ENCODE data around the gene KLHL26.
A peak's percentile ranks its signal among the peaks of the same experiment; 100 is the strongest.
"Not testable (repeated sequence)": the region's sequence is repeated elsewhere in the genome, so short reads cannot be mapped to it uniquely, and the experiment has no call there.

KLHL26 gene, protein sequence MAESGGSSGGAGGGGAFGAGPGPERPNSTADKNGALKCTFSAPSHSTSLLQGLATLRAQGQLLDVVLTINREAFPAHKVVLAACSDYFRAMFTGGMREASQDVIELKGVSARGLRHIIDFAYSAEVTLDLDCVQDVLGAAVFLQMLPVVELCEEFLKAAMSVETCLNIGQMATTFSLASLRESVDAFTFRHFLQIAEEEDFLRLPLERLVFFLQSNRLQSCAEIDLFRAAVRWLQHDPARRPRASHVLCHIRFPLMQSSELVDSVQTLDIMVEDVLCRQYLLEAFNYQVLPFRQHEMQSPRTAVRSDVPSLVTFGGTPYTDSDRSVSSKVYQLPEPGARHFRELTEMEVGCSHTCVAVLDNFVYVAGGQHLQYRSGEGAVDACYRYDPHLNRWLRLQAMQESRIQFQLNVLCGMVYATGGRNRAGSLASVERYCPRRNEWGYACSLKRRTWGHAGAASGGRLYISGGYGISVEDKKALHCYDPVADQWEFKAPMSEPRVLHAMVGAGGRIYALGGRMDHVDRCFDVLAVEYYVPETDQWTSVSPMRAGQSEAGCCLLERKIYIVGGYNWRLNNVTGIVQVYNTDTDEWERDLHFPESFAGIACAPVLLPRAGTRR

DNA sequence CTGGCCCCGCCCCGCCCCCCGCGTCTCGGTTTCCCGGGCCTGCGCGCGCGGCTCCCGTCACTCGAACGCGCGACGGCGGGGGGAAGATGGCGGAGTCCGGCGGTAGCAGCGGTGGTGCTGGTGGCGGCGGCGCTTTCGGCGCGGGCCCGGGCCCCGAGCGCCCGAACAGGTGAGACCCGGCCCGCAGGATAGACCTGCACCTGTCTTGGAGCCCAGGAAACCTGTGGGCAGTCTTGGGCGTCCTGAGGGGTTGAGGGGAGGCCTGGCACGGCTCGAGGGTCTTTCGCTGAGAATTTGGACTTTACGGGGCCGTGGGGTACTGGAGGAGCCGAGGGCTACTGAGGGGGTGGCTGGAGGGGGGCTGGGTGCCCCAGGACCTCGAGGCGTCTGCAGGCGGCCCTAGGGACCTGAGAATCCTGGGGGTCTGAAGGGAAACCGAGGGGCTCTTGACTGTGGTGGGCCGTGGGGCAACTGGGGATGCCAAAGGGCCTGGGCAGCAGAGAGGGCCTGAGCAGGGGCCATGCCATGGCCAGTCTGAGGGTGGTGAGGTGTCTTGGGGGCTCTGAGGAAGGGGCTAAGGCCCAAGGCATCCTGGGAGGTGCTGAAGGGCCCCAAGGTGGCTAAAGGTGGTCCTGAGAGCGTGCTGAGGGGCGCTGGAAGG, at the start of gene KLHL26:
Gene KLHL26 (plus strand): TSS at position 60 of the 661 bp plus-strand sequence. CDS start 27 bp downstream, at position 87.
- no peak for DNase-seq

DNA sequence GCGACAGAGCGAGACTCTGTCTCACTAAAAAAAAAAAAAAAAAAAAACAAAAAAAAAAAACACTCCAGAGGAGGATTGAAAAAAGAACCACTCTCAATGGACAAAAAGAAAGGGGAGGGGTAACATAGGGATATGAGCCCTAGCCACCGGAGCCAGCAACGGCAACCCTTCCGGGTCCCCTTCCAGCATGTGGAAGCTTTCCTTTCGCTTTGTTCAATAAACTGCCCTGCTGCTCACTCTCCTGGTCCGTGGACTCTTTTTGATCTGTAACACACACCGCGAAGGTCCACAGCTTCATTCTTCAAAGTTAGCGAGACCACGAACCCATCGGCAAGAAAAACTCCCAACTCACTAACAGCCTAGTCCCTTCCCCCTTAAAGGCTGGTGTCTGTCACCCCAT, 49.3 kb upstream of the KLHL26 start:
- no peak for DNase-seq

DNA sequence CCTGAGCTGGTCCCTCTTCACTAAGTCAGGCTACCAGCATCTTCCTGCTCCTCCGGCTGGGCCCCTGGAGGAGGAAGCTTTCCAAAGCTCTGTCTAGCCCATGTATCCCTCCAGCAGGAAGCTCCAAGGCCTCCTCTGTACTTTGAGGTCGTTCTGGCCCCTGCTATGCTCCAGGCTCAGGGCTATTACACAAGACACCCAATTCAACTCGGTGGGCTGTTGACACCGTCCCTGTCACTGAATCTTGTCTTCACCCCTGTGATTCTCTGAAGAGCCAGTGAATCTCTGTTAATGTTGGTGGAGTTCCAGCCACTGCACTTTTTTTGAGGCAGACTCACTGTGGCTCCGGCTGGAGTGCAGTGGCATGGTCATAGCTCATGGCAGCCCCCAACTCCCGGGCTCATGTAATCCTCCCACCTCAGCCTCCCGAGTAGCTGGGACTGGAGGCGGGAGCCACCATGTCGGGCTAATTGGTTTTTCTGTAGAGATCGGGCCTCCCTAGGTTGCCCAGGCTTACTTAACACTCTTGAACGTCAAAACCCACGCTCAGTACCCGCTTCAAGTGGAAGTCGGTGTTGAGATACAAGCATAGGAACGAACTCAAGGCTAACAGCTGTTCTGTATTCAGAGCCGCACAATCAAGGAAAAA, 48.7 kb upstream of the KLHL26 start:
- DNase-seq = no peak

DNA sequence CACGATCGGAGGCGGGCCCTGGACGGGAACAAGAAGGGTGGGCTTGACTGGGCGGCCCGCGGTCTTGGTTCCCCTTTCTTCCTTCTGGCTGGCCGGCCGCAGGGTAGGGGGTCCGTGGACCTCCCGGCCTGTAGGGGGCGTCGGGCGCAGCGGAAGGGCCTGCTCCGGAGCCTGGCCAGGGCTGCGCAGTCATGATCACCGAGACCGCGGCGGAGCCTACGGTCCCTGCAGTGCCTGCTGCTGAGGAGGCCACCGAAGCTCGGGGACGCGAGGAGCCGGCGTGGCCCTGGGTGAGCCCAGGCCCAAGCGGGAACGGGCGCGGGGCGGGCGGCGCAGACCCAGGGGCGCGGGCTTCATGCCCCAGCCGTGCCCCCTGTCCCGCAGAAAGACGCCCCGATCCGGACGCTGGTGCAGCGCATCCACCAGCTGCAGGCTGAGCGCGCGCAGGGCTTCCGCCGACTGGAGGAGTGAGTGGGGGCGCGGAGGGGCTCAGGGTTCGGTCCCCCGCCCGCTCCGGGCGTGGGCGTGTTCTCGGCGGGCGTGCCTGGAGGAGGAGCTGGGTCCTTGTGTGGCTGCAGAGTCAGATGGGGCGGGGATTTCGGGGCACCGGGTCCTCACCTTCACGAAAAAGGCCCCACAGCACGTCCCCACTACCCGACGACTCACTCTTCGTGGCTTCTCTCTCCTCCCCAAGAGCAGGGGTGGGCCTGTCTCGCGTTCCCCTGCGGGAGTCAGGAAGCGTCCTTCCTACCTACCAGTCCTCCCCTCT, 48.0 kb upstream of the KLHL26 start, which contains the start of gene REX1BD:
Gene REX1BD (plus strand): TSS at position 188 of the 769 bp plus-strand sequence. CDS start 4 bp downstream, at position 192.
- DNase-seq = peak; percentile 30

DNA sequence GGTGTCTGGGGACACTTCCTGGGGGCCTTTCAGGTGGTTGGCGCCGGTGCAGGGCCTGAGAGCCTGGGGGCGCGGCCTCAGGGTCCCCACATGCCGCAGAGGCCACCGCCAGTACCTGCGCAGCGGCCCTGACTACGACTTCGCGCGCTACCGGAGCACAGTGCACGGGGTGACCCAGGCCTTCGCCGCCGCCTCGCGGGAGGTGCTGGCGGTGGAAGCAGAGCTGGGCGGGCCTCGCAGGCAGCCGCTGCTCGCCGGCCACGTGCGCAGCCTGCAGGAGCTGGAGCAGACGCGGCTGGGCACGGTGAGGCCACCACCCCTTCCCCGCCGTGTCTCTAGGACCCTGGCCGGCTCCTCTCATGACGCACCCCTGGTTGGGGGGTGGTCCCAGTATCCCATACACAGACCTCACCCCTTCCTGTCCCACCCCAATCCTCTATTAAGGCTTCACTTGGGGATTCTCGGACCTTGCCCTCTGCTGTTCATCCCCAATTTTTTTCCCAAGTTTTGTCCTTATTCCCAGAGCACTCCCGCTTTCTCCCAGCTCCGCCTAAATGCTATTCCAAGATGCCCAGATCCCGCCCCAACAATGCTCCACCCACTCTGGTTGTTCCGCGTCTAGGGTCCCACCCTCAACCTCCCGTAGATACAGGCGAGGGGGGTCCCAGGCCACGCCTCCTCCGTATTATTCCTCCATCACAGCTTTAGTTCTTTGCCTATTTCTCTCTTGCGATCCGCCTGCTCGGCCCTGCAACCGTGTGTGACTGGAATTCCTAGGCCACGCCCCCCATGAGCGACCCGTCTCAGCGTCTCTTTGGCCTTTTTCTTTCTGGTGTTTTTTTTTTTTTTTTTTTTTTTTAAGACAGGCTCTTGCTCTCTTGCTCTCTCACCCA, 47.2 kb upstream of the KLHL26 start:
- DNase-seq = no peak

DNA sequence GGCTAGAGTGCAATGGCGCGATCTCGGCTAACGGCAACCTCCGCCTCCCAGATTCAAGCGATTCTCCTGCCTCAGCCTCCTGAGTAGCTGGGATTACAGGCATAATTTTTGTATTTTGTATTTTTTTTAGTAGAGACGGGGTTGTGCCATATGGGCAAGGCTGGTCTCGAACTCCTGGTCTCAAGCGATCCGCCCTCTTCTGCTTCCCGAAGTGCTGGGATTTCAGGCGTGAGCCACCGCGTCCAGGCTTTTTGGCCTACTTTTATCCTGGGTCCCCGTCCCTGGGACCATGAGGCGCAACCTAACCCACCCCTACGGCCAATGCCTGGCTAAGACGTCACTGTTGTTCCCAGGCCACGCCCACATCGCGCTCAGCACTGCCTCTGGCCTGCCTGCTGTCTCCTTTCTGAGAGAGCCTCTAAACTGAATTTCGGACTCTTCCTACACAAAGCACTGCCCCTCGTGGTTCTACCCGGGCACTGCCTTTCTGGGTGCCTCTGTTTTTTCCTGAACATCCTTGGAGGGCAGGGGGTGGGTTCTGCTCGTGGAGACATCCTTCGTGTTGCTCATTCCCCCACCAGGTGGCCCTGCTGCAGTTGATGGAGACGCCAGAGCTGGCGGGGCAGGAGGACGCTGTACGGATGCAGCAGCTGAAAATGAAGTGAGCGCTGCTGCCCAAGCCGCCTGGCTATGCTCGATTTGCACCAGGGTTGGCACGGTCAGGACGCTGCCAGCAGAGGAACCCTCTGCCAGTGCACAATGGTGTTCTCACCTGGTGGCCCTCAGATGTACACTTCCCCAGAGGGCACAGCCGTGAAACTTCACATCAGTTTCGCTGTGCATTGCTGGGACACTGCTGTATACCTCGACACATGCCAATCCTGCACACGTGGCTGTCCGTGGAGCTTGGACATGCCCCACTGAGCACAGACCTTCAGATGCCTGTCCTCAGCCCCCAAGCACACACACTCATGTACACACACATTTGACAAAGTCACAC, 46.3 kb upstream of the KLHL26 start:
- peak; percentile 29 for DNase-seq

DNA sequence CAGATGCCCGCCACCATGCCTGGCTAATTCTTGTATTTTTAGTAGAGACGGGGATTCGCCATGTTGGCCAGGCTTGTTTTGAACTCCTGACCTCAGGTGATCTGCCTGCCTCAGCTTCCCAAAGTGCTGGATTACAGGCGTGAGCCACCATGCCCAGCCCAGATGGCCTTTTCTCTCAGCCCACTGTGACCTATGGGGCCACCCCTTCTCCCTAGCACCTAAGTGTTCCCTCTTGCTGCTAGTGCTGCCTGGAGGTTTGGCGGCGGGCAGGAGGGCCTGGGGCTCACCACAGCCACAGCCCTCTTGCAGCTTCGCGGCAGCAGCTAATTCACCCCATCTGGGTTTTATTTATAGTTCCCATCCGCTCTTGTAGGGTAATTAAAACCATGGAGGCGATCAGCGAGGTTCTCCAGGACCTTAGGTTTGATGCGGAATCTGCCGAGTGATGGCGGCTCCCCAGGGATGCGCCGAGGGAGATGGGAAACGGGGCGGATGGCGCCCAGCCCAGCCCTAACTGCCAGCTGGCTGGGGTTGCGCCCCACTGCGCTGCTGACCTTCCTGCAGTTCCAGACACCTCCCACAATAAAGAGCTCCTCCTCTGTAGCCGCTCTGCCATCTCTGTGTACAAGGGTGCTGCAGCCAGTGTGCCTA, 45.0 kb upstream of the KLHL26 start:
- no peak for DNase-seq

DNA sequence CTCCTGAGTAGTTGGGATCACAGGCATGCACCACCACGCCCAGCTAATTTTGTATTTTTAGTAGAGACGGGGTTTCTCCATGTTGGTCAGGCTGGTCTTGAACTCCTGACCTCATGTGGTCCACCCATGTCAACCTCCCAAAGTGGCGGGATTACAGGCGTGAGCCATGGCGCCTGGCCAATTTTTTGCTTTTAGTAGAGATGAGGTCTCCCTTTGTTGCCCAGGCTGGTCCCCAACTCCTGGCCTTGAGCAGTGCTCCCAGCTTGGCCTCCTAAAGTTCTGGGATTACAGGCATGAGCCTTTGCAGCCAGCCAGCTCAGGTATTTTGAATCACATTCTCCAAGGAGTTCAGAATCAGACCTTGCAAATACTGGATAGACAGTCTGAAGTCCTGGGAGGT, 44.1 kb upstream of the KLHL26 start:
- DNase-seq = not testable (repeated sequence)

DNA sequence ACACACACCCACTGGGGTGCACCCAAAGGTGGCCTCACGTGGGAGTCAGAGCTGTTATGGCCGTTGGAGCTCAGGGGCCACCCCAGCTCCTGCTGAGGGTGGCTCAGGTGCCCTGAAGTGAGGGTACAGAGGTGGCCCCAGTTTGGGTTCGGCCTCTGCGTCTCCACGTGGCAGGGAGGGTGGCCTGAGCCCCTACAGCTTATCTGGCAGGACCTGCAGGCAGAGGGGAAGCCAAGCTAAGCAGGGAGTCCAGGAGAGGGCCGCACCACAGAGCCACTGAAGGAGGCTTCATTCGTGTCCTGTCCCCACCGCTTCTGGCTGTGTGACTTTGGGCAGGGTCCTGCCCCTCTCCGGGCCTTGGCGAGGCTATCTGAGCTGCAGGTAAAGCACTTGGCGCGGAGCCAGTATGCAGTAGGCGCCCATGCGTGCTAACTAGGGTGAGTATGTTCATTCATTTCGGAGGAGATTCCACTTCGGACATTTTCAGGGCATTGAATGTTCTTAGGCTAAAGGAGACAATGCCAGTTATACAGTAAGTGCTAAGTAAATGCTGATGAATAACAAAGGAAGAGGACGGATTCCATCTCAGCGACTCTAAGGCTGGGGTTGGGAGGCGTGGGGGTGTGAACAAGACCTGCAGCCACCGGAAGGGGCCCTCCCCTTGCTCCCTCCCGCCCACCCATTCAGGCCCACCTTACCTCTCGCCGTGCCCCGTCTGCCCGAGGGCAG, 43.3 kb upstream of the KLHL26 start:
- no peak for DNase-seq

DNA sequence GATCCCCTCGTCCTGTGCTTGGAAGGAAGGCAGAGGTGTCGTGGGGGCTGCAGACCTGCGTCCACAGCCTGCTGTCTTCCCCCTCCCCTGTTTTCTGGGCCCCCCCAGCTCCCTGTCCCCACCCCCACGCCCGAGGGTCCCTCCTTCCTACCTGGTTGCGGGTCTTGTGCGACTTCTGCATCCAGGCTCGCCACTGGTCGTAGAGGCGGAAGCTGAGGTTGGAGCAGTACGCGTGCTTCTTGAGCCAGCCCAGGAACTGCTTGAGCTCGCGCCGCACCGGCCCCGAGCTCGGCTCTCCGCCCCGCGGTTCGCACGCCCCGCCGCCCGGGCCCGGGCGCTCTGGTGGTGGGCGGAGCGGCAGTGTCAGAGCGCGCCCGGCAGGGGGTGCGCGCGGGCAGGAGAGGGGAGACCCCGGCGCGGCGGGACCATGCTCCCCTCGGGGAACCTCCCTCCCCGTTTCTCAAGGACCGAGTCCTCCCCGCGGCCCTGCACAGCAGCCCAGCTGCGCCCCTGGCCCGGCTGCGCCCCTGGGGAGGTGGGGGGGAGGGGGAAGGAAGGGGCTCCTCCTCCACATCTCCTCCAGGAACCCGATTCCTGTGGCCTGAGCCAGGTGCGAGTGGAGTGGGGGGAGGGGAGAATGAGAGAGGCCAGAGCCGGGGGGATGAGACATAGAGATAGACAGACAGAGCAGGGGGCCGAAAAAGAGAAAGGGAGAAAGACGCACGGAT, 42.6 kb upstream of the KLHL26 start:
- no peak for DNase-seq

DNA sequence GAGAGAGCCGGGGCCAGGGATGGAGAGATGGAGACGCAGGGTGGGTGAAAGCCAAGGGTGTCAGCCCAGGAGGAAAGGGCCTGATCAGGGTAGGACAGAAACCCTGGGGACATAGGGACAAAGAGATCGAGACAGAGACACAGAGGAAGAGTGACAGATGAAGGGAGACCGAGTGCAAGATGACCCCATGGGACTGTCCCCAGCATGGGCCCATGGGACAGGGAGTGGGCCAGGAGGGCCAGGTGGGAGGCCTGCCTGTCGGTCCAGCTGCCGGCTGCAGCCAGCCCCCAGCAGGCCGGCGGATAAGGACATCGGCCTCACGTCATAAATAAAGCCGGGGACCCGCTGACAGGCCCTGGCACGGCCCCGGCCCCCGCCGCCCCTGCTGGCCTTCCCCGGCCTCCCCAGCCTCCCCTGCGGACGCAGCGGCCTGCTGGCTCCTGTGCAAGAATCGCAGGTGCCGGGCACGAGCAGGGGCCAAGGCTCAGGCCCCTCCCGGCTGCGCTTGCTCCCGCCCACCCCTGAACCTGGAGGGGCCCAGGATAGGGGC, 41.9 kb upstream of the KLHL26 start:
- DNase-seq = no peak

DNA sequence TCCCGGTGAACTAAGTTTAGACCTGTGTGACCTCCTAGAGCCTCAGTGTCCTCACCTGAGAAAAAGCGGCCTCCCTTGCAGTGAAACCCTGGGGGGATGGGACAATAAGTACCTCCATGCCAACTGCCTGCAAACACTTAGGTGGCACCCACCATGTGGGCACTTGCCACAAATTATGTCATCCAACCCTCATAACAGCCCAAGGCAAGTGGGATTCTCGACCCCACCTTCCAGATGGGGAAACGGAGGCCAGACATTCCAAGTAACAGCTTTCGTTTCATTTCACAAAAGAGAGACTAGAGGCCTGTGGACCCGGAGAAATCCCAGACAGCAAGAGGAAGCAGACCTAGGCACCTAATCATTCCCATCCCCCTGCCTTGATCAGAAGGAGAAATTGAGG, 41.4 kb upstream of the KLHL26 start:
- DNase-seq = no peak

DNA sequence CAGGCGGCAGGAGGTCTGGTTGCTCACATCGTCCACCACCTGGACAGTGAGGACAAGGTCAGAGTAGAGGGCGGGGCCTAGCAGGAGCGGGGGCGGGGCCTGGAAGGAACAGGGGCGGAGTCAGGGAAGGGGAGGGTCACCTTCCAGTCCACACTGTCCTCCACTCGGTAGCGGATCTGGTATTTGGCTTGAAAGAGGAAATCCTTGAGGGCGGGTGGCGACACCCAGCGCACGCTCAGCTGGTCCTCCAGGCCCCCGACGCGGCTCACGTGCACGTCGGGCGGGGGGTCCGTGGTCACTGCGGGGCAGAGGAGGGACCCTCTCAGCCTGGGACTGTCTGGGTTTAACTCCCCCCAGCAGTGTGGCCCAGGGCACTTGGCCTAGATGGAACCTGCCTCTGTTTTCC, 40.1 kb upstream of the KLHL26 start:
- DNase-seq = no peak

DNA sequence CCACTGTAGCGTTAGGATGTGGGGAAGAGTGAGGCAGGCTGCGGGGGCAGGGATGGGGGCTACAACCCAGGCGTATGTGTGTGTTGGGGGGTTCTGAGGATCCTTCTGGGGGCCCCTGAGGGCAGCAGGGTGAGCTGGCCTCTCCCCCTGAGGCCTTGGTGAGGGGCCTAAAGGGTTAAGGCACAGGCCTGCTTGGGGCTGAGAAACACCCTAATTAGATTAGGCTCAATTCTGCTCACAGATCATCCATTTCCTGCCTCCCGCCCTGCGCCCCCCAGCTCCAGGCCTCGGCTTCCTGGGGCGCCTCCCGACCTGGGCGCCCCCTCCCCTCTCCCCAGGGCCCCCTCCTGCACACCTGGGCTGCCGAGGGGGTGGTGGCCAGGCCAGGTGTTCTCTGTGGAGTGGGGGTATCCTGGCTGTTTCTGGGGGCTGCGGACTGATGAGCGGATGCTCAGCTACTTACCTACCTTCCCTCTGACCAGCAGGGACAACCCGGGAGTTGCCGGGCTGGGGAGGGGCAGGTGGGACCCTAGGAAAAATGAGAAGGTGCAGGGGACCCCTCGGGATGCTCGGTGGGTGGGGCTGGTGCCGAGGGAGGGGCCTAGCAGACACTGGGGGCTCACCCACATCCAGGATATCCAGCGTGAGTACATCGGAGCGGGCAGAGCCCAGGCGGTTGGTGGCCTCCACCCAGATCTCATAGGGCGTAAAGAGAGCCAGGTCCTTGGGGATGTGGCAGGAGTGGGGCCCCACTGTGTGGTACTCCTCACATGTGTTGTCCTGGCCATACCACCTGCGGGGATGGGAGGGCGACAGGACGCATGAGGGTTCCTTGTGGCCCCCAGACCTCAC, 38.8 kb upstream of the KLHL26 start:
- no peak for DNase-seq

DNA sequence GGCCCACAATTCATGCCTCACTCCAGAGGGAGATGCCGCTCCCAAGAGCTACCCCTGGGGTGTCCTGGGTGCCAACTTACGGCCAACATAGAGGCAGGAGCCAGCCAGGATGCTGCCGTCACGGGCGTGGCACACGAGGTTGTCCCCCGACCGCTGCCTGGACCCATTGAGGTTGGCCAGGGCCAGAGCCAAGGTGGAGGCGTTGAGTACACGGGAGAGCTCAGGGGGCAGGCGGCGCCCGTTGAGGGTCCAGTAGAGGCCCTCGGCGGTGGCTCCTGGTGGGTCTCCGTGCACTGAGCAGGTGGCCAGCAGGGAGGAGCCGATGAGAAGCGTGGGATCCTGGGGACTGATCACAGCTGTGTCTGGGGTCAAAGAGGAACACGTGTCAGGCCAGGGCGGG, 37.3 kb upstream of the KLHL26 start:
- DNase-seq = no peak

DNA sequence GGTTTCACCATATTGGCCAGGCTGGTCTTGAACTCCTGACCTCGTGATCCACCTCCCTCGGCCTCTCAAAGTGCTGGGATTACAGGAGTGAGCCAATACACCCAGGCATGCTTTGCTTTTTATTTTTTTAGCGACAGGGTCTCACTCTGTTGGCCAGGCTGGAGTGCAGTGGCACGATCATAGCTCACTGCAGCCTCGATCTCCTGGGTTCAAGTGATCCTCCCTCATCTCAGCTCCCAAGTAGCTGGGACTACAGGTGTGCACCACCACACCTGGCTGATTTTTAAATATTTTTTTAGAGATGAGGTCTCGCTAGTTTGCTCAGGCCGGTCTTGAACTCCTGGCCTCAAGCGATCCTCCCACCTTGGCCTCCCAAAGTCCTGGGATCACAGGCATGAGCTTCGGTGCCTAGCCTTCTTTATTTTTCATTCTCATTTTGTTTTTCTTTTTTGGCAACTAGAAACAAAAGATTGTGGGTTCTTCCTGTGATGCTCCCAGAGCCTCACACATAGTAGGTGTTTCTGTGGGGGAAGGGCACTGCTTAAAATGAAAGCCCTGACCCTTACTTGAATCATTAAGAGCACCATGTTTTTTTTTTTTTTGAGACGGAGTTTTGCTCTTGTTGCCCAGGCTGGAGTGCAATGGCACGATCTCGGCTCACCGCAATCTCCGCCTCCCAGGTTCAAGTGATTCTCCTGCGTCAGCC, 36.0 kb upstream of the KLHL26 start:
- not testable (repeated sequence) for DNase-seq
